Uterus (tissue), 2 donors: ENCODE results near the gene APOBEC4.

Experiments
- POLR2A ChIP-seq, 2 donors: fragments of 450-650 bp; IDR thresholded peaks; one replicate each; pipeline ENCODE4 v1.6.1; 2016; ENCODE audit warnings: antibody characterized with exemption in 2 of 2, mild to moderate bottlenecking in 1 of 2, moderate library complexity in 1 of 2
- TF ChIP-seq, protein P1 (sequence below), 4 experiments: fragments of 200-600 bp in 2 of 4; fragments of 450-650 bp in 2 of 4; sonication (generic) in 2 of 4; IDR thresholded peaks; one replicate each; pipeline ENCODE4 v1.5.1; 2016 to 2019; ENCODE audit warnings: antibody characterized with exemption in 4 of 4, mild to moderate bottlenecking in 2 of 4, moderate library complexity in 1 of 4

DNA sequence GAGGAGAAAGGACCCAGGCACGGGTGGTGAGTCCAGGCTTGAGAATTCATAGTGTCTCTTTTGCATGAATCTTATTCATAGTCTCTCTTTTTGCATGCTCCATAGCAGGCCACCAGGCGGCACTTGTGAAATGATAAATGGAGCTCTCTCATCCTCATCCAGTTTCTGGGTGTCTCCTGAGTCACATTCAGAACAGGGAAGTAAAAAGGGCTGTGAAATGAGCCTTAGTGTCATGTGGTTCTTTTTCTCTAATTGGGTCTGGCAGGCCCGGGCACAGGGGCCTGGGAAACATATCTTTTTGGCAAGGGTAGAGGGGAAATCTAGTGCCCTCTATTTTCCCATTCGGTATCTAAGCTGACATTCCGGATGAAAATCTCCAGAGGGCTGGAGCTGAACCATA lies 43.8 kb downstream of the APOBEC4 start:
- TF ChIP-seq, protein P1, sequence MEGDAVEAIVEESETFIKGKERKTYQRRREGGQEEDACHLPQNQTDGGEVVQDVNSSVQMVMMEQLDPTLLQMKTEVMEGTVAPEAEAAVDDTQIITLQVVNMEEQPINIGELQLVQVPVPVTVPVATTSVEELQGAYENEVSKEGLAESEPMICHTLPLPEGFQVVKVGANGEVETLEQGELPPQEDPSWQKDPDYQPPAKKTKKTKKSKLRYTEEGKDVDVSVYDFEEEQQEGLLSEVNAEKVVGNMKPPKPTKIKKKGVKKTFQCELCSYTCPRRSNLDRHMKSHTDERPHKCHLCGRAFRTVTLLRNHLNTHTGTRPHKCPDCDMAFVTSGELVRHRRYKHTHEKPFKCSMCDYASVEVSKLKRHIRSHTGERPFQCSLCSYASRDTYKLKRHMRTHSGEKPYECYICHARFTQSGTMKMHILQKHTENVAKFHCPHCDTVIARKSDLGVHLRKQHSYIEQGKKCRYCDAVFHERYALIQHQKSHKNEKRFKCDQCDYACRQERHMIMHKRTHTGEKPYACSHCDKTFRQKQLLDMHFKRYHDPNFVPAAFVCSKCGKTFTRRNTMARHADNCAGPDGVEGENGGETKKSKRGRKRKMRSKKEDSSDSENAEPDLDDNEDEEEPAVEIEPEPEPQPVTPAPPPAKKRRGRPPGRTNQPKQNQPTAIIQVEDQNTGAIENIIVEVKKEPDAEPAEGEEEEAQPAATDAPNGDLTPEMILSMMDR (IDR thresholded peaks at IDR 0.05) = peak; percentile 44 to 65 (median 60)
- TF ChIP-seq POLR2A (IDR thresholded peaks at IDR 0.05) = no peak
